ENCODE measurements around the gene DTX1.

Gene DTX1

GRCh38 chr12:113071135-113072112 lies 14.9 kb downstream of the DTX1 start:
- DNase-seq = peak; percentile 20

GRCh38 chr12:113072136-113072535 lies 15.6 kb downstream of the DTX1 start:
- DNase-seq = no peak

GRCh38 chr12:113073586-113073985 lies 17.1 kb downstream of the DTX1 start:
- DNase-seq = no peak

GRCh38 chr12:113075137-113075683 lies 18.7 kb downstream of the DTX1 start:
- no peak for DNase-seq

GRCh38 chr12:113077057-113077858 lies 20.7 kb downstream of the DTX1 start:
- no peak for DNase-seq

GRCh38 chr12:113077859-113078255 lies 21.3 kb downstream of the DTX1 start:
- DNase-seq = no peak

GRCh38 chr12:113081873-113082272 lies 25.3 kb downstream of the DTX1 start:
- no peak for DNase-seq

GRCh38 chr12:113082486-113083148 lies 26.1 kb downstream of the DTX1 start:
- DNase-seq = no peak

- no peak for DNase-seq
These were observed 27.4 kb downstream of the DTX1 start for GRCh38 chr12:113083863-113084435.

GRCh38 chr12:113086249-113087164 lies 30.0 kb downstream of the DTX1 start:
- no peak for DNase-seq

GRCh38 chr12:113087193-113087592 lies 30.7 kb downstream of the DTX1 start:
- no peak for DNase-seq

- no peak for DNase-seq
These were observed 31.5 kb downstream of the DTX1 start for GRCh38 chr12:113088037-113088436.

GRCh38 chr12:113088971-113089756 lies 32.6 kb downstream of the DTX1 start:
- DNase-seq = no peak

- no peak for DNase-seq
These were observed 33.3 kb downstream of the DTX1 start for GRCh38 chr12:113089839-113090238.

- DNase-seq = no peak
These were observed 34.2 kb downstream of the DTX1 start for GRCh38 chr12:113090740-113091139.

GRCh38 chr12:113091506-113091905 lies 35.0 kb downstream of the DTX1 start:
- no peak for DNase-seq

GRCh38 chr12:113092607-113093408 lies 36.3 kb downstream of the DTX1 start:
- no peak for DNase-seq

- no peak for DNase-seq
These were observed 37.0 kb downstream of the DTX1 start for GRCh38 chr12:113093409-113094101.

- no peak for DNase-seq
These were observed 38.2 kb downstream of the DTX1 start for GRCh38 chr12:113094738-113095137.
